Nephron (organoid): Measurements from ENCODE around the gene PTPRG.

ENCODE experiments used
- H3K27ac Mint-ChIP-seq, 3 experiments: 2 replicates each; pipeline ENCODE4 v1.8.0; 2020; ENCODE audit warnings: mixed read lengths in 3 of 3, mild to moderate bottlenecking in 2 of 3, moderate library complexity in 1 of 3
- H3K27me3 Mint-ChIP-seq: 2 replicates; pipeline ENCODE4 v1.8.0; 2021; ENCODE audit warnings: low read depth, mild to moderate bottlenecking, moderate library complexity, mixed read lengths
- H3K36me3 Mint-ChIP-seq: 2 replicates; pipeline ENCODE4 v1.8.0; 2020; ENCODE audit warnings: low read depth, mixed read lengths
- H3K4me1 Mint-ChIP-seq: 2 replicates; pipeline ENCODE4 v1.8.0; 2020; ENCODE audit warnings: mixed read lengths
- H3K4me3 Mint-ChIP-seq, 3 experiments: 2 replicates each; pipeline ENCODE4 v1.8.0; 2020; ENCODE audit warnings: mild to moderate bottlenecking in 3 of 3, mixed read lengths in 3 of 3, moderate library complexity in 2 of 3
- H3K9me3 Mint-ChIP-seq: 2 replicates; pipeline ENCODE4 v1.8.0; 2020; ENCODE audit warnings: mixed read lengths
- TF ChIP-seq, protein P1 (sequence below), 3 experiments: fragments of 200-600 bp; sonication (generic); IDR thresholded peaks; one replicate each; pipeline ENCODE4 v1.5.0; 2021; ENCODE audit warnings: antibody characterized with exemption in 3 of 3; ENCODE audit not compliant: unreplicated experiment in 3 of 3

Gene PTPRG

DNA sequence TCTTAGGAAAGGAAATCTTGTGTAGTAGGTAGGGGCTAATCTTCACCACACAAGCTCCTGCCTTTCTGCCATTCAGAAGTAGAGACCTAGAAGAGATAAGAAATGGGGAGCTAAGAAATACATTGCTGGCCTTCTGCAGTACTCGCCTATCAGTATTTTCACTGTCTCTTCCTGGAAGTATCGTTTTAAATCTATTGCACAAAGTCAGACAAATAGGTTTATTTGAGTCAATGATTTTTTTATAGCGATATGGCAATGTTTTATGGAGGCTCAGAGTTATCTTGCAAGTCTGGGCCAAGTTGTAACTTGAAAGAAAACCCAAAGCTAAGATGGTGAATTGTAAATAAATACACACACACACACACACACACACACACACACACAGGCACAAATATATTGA is 103.8 kb downstream of the PTPRG start:
- TF ChIP-seq, protein P1, sequence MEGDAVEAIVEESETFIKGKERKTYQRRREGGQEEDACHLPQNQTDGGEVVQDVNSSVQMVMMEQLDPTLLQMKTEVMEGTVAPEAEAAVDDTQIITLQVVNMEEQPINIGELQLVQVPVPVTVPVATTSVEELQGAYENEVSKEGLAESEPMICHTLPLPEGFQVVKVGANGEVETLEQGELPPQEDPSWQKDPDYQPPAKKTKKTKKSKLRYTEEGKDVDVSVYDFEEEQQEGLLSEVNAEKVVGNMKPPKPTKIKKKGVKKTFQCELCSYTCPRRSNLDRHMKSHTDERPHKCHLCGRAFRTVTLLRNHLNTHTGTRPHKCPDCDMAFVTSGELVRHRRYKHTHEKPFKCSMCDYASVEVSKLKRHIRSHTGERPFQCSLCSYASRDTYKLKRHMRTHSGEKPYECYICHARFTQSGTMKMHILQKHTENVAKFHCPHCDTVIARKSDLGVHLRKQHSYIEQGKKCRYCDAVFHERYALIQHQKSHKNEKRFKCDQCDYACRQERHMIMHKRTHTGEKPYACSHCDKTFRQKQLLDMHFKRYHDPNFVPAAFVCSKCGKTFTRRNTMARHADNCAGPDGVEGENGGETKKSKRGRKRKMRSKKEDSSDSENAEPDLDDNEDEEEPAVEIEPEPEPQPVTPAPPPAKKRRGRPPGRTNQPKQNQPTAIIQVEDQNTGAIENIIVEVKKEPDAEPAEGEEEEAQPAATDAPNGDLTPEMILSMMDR (IDR thresholded peaks at IDR 0.05; ENCODE audit: unreplicated experiment in 3 of 3) = no peak
- Mint-ChIP-seq H3K4me3 (no peak overlapping the region), H3K27me3 (no peaks in the 10 kb centered on the region), H3K27ac (peak overlapping the region; percentile 22 to 45 (median 30)), H3K36me3 (peaks cover 12% of the 10 kb centered on the region), H3K4me1 (peaks cover 49% of the 10 kb centered on the region), H3K9me3 (no peaks in the 10 kb centered on the region)

DNA sequence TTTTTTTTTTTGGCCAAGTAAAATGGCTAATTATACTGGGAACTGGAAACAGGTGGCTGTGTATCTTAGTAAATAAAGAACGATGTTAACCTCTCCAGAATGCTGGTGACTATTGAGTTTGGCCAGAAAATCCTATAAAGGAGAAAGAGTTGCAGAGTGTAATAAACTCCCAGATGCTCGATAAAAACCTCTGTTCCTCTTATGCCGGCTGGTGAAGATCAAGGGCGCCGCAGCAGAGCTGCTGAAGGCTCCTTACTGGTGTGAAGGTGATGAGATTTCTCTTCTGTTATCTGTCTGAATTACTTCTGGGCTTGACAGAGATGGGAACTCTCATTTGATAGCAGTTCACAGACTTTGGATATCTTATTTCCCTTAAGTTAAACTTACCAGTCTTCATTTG is 104.6 kb downstream of the PTPRG start:
- Mint-ChIP-seq H3K36me3 (peaks cover 20% of the 10 kb centered on the region), H3K27ac (peak overlapping the region in 1 of 3 experiments; percentile 27), H3K27me3 (no peaks in the 10 kb centered on the region), H3K9me3 (no peaks in the 10 kb centered on the region), H3K4me3 (no peak overlapping the region), H3K4me1 (peaks cover 49% of the 10 kb centered on the region)
- TF ChIP-seq, protein P1 (IDR thresholded peaks at IDR 0.05; ENCODE audit: unreplicated experiment in 3 of 3) = no peak

DNA sequence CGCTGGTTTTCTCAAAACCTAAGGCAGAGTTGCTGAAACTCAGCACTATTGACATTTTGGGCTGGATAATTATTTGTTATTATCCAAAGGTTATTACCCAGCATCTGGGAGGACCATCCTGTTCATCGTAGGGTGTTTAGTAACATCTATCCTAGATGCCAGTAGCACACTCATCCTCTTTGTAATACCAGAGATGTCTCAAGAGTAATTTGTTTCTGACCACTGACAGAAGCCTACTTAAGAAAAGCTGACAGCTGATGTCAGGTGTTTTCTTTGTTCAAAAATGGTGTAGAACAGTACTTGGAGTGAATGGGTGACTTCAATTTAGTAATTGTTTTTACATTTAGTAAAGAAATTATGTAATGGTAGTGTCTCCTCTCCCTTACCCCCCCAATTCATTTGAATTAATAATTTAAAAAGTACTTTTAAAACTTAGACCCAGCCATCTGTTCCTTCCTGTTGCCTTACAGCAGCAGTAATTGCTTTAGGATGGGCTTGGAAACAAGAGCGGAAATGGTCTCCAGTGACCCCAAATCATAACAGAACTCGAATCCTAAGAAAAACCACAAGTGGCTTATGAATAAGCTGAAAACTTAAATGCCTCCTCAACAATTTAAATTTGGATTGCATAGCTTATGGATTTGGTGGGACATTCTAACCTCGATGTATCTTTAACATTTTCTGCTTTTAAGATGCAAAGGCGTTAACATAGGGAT is 105.4 kb downstream of the PTPRG start:
- peaks cover 23% of the 10 kb centered on the region for H3K36me3 Mint-ChIP-seq
- H3K27ac Mint-ChIP-seq = no peak overlapping the region
- H3K9me3 Mint-ChIP-seq = no peaks in the 10 kb centered on the region
- no peaks in the 10 kb centered on the region for H3K27me3 Mint-ChIP-seq
- TF ChIP-seq, protein P1 (IDR thresholded peaks at IDR 0.05; ENCODE audit: unreplicated experiment in 3 of 3) = no peak
- H3K4me1 Mint-ChIP-seq = peaks cover 49% of the 10 kb centered on the region
- H3K4me3 Mint-ChIP-seq = no peak overlapping the region

DNA sequence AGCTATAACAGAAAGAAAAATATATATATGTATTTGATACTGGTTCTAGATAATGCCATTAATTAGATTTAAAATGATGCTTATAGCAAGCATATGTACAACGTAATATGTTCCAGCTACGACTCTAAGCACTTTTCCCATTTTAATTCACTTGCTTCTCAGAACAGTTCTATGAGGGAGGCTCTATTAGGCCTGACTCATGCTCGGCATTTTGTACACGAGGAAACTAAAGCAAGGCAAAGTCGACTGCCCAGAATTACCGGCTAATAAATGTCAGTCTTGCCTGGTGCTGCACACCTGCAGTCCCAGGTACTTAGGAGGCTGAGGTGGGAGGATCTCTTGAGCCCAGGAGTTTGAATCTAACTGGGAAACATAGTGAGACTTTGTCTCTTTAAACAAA is 106.0 kb downstream of the PTPRG start:
- Mint-ChIP-seq H3K9me3 (no peaks in the 10 kb centered on the region), H3K36me3 (peaks cover 19% of the 10 kb centered on the region), H3K27me3 (no peaks in the 10 kb centered on the region), H3K27ac (no peak overlapping the region), H3K4me1 (peaks cover 46% of the 10 kb centered on the region), H3K4me3 (no peak overlapping the region)
- TF ChIP-seq, protein P1 (IDR thresholded peaks at IDR 0.05; ENCODE audit: unreplicated experiment in 3 of 3) = no peak

DNA sequence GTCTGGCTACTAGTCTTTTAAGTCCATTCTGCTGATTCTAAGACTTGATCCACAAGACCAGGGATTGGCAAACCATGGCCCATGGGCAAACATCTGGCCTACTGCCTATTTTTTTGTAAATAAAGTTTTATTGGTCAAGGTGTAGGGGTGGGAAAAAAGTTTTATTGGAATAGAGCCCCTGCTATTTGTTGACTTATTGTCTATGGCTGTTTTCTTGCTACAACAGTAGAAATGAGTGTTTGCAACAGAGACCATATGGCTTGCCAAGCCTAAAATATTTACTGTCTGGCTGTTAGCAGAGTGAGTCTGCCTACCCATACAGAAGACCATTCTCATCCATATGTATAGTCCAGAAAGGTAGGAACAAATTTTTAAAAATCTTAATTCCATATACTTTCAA is 106.4 kb downstream of the PTPRG start:
- Mint-ChIP-seq H3K27me3 (no peaks in the 10 kb centered on the region), H3K4me1 (peaks cover 44% of the 10 kb centered on the region), H3K4me3 (no peak overlapping the region), H3K36me3 (peaks cover 16% of the 10 kb centered on the region), H3K27ac (peak overlapping the region in 2 of 3 experiments; percentile 3 to 39), H3K9me3 (no peaks in the 10 kb centered on the region)
- TF ChIP-seq, protein P1 (IDR thresholded peaks at IDR 0.05; ENCODE audit: unreplicated experiment in 3 of 3) = no peak

DNA sequence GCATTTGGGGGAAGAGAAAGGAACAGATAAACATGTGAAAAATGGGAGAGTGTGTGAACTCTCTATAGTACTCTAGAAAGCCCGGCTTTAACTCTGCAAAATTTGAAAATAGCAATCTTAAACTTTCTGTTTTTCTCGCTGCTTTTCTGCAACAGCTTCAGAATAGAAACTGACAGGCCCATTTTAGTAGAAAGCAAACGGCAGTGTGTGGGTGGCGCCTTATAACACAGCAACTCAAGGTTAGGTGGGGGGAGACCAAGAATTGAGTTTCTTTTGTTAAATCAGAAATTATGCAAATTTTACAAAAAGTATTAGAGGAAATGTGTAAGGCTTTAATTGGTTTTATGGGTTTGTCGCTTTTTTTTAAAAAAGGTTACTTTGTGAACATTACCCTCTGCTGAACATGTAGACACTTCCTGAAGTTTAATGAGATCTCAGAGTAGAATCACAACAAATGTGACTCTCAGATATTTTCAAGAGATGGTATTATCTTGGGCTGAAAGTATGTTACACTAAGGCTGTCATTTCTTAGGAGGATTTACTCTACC is 107.0 kb downstream of the PTPRG start:
- no peaks in the 10 kb centered on the region for H3K9me3 Mint-ChIP-seq
- H3K4me1 Mint-ChIP-seq = peaks cover 44% of the 10 kb centered on the region
- no peaks in the 10 kb centered on the region for H3K27me3 Mint-ChIP-seq
- peaks cover 21% of the 10 kb centered on the region for H3K36me3 Mint-ChIP-seq
- H3K27ac Mint-ChIP-seq = peak overlapping the region in 2 of 3 experiments; percentile 3 to 39
- TF ChIP-seq, protein P1 (IDR thresholded peaks at IDR 0.05; ENCODE audit: unreplicated experiment in 3 of 3) = no peak
- H3K4me3 Mint-ChIP-seq = no peak overlapping the region
